ENCODE data around the gene PCSK4. TPM values are rescaled to one million over a fixed set of nuclear protein-coding genes. Genes with fewer than 3 reads are reported as not detected.

The PCSK4 gene
- total RNA-seq, 2 experiments from 2014 or later = 8.3 to 13.0 TPM

GRCh38 chr19:1524972-1525325, 34.8 kb upstream of the PCSK4 start:
- intact Hi-C loops (cut with micrococcal nuclease; ENCODE audit: unreplicated experiment) = no loop called here
- H3K4me1 ChIP-seq (ENCODE audit: insufficient read depth, low read length, poor library complexity, severe bottlenecking) = no peaks in the 10 kb centered on the region
- H3K27ac ChIP-seq (ENCODE audit: low read depth, low read length, poor library complexity, severe bottlenecking) = no peak overlapping the region
- no peak for DNase-seq (ENCODE audit: low spot score)
- no peaks in the 10 kb centered on the region for H3K36me3 ChIP-seq (ENCODE audit: insufficient read depth, low read length)
- ChIA-PET POLR2A (no interaction called here), CTCF (ENCODE audit: unreplicated experiment) (no interaction called here)
- H3K4me3 ChIP-seq (ENCODE audit: low read depth, low read length, poor library complexity, severe bottlenecking) = no peak overlapping the region
- H3K9me3 ChIP-seq (ENCODE audit: low read length) = no peaks in the 10 kb centered on the region
- TF ChIP-seq EZH2phosphoT487 (IDR thresholded peaks at IDR 0.05; ENCODE audit: borderline replicate concordance, low read depth, low read length) (no peak), CTCF (conservative IDR thresholded peaks at IDR 0.05; ENCODE audit: low read length) (no peak)
- H3K9me2 ChIP-seq (ENCODE audit: insufficient read depth, low read length) = no peaks in the 10 kb centered on the region
- no peaks in the 10 kb centered on the region for H3K79me2 ChIP-seq (ENCODE audit: insufficient read depth, low read depth, low read length)
- no peaks in the 10 kb centered on the region for H4K20me1 ChIP-seq (ENCODE audit: insufficient read depth, low read length)
- H3K4me2 ChIP-seq (ENCODE audit: low read length) = no peak overlapping the region
- no peak overlapping the region for H2AFZ ChIP-seq (ENCODE audit: low read length)
- no TSS peak for BruUV-seq (replicated peaks)

GRCh38 chr19:1524287-1524971, 34.3 kb upstream of the PCSK4 start:
- intact Hi-C loops (cut with micrococcal nuclease; ENCODE audit: unreplicated experiment) = no loop called here
- Histone ChIP-seq H3K4me2 (ENCODE audit: low read length) (no peak overlapping the region), H3K79me2 (ENCODE audit: insufficient read depth, low read depth, low read length) (no peaks in the 10 kb centered on the region), H3K36me3 (ENCODE audit: insufficient read depth, low read length) (no peaks in the 10 kb centered on the region), H4K20me1 (ENCODE audit: insufficient read depth, low read length) (no peaks in the 10 kb centered on the region), H3K9me2 (ENCODE audit: insufficient read depth, low read length) (no peaks in the 10 kb centered on the region), H2AFZ (ENCODE audit: low read length) (no peak overlapping the region), H3K9me3 (ENCODE audit: low read length) (no peaks in the 10 kb centered on the region), H3K4me3 (ENCODE audit: low read depth, low read length, poor library complexity, severe bottlenecking) (no peak overlapping the region), H3K27ac (ENCODE audit: low read depth, low read length, poor library complexity, severe bottlenecking) (no peak overlapping the region), H3K4me1 (ENCODE audit: insufficient read depth, low read length, poor library complexity, severe bottlenecking) (no peaks in the 10 kb centered on the region)
- TF ChIP-seq EZH2phosphoT487 (IDR thresholded peaks at IDR 0.05; ENCODE audit: borderline replicate concordance, low read depth, low read length) (no peak), CTCF (conservative IDR thresholded peaks at IDR 0.05; ENCODE audit: low read length) (no peak)
- CTCF ChIA-PET (ENCODE audit: unreplicated experiment) = no interaction called here
- BruUV-seq (replicated peaks) = no TSS peak
- no peak for DNase-seq (ENCODE audit: low spot score)
- POLR2A ChIA-PET = no interaction called here

GRCh38 chr19:1523412-1524286, 33.5 kb upstream of the PCSK4 start, which contains the start of gene PLK5:
Gene PLK5 (plus strand): TSS chr19:1524077. CDS start chr19:1526997, 2,920 bp downstream.
- intact Hi-C loops (cut with micrococcal nuclease; ENCODE audit: unreplicated experiment) = no loop called here
- Histone ChIP-seq H3K4me3 (ENCODE audit: low read depth, low read length, poor library complexity, severe bottlenecking) (no peak within 1 kb of the TSS), H3K4me1 (ENCODE audit: insufficient read depth, low read length, poor library complexity, severe bottlenecking) (no peaks in the 10 kb centered on the region), H4K20me1 (ENCODE audit: insufficient read depth, low read length) (no peaks in the 10 kb centered on the region), H2AFZ (ENCODE audit: low read length) (no peak within 1 kb of the TSS), H3K79me2 (ENCODE audit: insufficient read depth, low read depth, low read length) (no peaks in the 10 kb centered on the region), H3K4me2 (ENCODE audit: low read length) (no peak within 1 kb of the TSS), H3K36me3 (ENCODE audit: insufficient read depth, low read length) (no peaks in the 10 kb centered on the region), H3K9me3 (ENCODE audit: low read length) (no peaks in the 10 kb centered on the region), H3K27ac (ENCODE audit: low read depth, low read length, poor library complexity, severe bottlenecking) (no peak within 1 kb of the TSS), H3K9me2 (ENCODE audit: insufficient read depth, low read length) (no peaks in the 10 kb centered on the region)
- ChIA-PET CTCF (ENCODE audit: unreplicated experiment) (no interaction called here), POLR2A (no interaction called here)
- TF ChIP-seq EZH2phosphoT487 (IDR thresholded peaks at IDR 0.05; ENCODE audit: borderline replicate concordance, low read depth, low read length) = no peak
- TF ChIP-seq CTCF (conservative IDR thresholded peaks at IDR 0.05; ENCODE audit: low read length) = no peak
- BruUV-seq (replicated peaks) = no TSS peak
- DNase-seq (ENCODE audit: low spot score) = no peak

Measured in OCI-LY7 (cell line).